IPS-NIHi7 (cell line): ENCODE results near the gene SATB1.

ENCODE experiments used
- DNase-seq: peaks from one replicate; pipeline ENCODE4 v3.0.0; 2012; ENCODE audit warnings: mixed read lengths; ENCODE audit errors: extremely low spot score

SATB1 gene

DNA sequence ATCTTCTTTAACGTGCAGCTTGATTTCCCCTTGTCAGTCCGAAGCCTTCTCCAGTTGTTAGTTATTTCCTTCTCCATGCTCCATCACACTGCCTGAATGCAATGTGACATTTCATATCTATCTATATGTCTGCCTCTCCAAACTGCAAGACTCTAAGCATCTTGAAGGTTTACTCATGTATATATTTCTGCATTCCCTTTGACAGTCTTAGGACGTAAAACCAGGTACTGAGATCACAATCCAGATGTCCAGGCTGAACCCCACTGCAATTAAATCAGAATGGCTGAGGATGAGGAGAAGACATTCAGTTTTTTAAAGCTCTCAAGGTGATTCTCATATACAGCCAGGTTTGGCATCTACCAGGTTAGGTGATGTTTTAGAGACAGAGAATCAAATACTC lies 6.1 kb upstream of the SATB1 start:
- DNase-seq: no peak

DNA sequence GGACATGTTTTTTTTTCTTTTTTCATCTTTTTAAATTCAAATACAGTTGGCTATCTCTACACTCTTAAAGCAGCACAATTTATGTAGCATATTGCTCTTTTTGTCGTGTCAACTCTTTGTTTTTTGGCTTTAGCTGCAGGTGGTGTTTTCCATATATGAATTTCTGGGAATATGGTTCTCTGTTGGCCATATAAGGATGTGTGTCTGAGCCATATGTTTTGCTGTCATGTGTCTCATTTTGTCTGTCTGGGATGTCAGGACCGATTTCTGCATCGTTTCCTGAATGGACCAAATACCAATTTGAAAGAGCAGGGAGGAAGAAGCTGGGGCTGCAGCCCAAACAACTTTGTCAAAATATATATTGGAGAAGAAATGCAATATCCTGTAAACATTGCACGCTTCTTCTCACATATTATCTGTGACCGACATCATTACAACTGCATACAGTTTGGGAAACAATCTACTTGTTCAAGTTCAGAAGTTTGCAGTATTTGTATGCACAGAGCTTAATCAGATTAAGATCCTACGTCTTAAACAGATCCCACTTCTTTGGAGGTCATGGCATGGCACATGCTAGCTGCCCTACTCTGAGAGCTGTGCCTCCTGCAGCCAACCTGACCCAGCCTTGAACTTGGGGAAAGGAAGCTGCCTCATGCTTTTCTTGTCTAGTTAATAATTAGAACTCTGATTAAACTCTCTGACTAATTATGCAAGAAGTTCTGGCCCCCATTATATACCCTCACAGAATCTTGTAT lies 4.0 kb upstream of the SATB1 start:
- DNase-seq: no peak

DNA sequence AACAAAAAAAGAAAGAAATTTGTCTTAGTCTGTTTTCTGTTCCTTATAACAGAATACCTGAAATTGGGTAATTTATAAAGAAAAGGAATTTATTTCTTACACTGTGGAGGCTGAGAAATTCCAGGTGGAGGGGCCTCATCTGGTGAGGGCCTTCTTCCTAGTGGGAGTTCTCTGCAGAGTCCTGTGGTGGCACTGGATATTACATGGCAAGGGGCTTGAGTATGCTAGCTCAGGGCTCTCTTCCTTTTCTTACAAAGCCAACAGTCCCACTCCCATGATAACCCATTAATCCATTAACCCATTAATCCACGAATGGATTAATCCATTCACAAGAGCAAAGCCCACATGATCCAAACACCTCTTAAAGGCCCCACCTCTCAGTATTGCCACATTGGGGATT lies 2.9 kb upstream of the SATB1 start:
- DNase-seq: no peak

DNA sequence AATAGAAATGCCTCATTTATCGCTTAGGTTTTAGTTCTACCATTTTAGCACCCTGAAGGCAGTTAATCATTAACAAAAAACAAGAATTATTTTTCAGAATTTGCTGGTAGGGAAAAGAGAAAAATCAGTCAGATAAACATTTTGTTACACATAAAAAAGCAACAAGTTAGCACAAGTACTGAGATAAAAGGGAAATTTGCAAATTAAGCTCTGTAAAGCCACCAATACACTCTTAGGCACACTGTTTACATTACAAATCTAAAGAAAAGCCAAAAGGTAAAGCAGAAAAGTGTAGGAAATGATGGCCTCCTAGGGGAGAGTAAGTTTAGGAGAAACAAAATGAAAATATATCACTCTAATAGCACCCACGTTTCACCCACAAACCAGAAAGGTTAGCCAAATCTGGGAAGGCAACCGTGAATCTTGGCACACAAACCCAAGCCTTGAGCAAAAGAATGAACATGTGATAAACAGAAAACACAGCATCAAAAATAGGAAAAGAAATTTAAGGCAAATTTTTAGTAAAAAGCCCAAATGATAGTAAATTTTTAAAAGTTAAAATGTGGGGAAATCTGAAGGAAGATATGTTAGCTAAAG lies 1.6 kb upstream of the SATB1 start:
- no peak for DNase-seq

DNA sequence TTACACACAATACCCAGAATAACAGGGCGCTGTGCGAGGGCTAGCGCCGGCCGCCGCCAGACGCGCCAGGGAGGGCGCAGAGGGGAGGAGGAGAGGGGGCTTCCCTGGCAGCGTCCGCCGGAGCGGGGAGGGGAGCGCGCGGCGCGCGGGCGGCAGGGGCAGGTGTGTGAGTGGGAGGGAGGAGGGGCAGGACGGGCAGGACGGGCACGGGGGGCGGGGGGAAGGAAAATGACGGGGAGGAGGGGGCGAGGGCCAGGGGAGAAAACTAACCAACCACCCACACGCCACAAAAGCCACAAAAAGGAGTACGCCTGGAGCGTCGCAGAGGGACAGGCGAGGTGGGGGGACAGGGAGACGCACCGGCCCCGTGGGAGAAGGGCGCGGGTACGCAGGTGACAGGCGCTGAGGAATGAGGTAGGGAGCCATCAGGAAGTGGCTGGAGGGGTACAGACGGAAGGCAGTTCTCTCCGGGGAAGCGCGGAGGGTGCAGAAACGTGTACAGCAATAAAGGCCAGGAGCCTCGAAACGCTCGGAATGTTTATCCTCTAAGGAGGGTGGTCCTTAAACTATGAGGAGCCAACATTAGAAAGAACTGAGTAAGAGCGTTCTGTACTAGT lies 610 bp upstream of the SATB1 start:
- peak; percentile 43 for DNase-seq

DNA sequence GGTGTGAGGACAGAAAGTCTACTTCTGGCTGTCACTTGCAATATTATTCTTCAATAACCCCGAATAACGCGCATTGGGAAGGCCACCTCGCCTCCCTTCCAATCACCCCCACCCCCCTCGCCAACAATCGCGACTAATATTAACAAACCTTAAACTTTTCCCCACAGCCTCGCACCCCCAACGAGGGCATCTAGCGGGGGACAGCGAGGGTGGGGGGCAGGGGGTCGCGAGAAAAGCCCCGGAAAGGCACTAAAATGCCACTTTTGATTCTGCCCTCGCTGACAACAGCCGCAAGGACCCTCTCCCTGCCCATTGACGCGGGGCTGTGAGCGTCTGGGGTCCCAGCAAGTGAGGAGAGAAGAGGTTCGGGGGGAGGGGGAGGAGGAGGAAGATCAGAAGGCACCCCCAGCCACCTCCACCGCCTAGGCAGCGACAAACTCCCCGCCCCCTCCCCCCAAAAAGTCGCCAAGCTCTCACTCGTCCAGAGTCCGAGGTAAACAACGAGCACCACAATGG lies 868 bp downstream of the SATB1 start:
- no peak for DNase-seq

DNA sequence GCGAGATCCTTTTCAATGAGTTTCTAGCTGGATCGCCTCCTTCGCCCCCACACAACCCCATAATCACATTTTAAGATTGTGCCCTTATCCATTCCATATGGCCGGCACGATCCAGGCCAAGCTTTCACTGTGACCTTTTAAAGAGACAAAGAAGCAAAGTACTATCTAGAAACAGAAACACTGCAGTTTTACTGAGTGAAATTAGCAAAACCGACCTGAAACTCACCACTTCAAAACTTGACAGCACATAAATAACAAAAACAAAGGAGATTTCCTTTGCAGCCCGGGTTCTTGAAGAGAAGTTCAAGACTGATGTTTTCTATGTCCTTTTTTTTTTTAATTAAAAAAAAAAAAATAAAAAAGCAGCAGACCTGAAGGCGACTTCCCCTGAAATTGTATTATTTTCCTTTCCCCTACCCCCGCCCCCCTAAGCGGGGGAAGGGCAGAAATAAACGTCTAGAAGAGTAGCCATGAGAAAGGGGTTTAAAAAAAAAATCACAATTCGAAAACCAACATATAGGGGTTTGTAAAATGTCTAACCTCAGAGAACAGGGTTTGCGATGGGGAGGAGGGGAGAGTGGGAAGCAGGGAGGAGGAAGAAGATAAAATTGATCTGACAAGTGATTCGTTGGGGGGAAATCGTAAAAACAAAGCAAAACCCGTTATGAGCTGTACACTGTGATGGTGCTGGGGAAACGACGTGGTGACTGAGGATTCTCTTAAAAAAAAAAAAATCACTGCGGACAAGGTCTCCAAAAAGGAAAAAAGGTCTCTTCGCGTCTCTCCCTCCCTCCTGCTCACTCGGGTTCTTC lies 1.5 kb downstream of the SATB1 start:
- DNase-seq: peak; percentile 26

DNA sequence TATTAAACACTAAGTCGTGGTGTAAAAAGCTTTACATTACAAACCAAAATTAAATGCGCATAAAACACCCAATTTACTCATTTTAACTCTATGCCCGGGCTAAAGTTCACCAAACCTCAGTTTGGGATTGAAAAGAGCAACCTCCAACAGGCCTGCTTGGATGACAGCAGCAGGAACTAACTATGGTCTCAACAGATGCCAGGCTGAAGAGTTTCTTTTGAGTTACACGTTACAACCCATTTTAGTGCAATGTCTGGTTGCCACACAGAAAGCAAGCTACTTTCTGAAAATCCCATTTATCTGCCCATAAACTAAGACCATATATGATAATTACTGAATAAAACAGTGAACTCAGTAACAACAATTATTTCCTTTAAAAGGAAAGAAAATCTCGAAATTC lies 2.2 kb downstream of the SATB1 start:
- DNase-seq: no peak

DNA sequence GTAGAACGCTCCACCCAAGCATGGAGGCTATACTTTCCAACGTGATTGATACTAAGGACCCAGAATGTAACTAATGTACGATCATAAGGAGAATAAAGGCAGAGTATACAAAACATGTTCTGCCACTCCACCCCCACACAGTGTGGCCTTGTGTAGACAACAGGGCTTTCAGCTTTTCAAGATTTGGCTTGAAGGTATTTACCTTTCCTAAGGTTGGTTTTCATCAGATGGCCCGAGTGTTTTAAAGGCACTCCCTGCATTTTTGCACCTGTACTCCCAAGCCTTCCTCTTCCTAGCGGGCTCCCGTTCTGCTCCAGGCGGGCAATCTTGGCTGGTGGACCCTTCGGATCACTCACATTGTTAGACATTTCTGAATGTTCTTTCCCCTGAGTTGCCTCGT lies 4.6 kb downstream of the SATB1 start:
- no peak for DNase-seq

DNA sequence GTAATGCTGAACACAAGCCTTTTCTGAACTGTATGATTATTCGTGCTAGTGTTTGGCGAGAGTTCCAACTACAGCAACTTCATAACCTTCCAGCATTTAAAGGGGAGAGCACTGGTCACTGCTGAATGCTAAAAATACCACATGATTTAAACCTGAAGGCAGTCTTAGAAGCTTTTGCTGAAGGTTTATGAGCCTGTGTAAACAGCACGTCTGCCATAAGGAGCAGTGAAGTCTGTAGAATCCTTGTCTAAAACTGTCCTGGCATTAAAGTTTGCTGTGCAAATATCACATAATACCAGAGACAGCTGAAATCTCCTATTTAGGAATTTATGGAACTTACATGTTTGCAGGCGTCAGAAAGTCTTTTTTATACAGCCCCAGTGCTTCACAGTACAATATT lies 5.9 kb downstream of the SATB1 start:
- no peak for DNase-seq

DNA sequence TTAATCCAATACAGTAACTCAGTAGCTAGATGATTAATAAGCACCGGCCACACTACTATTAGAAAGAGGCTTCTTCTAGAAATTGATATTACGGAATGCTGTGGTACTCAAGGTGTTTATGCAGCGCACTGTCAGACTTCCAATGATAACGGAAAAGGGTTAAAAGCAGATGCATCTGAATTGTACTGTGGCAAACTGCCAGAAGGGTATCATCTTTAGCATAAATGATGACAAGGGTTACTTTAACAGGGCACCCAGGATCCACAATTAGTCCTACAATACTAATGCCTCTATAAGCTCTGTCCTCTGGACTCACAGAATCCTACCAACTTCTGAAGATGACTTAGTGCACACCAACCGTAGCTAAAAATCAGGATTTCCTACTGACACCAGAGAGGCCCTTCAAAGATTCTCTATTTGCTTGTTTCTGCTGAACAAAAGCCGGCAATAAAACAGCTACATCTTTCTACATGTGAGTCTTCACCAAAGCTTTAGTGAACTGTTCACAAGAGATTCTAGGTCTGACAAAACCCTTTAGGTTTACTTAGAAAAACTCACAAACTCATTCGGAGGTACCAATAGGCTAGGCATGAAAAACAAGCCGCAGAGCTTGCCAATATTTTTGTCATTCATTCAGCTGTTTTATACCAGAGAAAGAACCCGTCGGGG lies 7.1 kb downstream of the SATB1 start:
- DNase-seq: no peak

DNA sequence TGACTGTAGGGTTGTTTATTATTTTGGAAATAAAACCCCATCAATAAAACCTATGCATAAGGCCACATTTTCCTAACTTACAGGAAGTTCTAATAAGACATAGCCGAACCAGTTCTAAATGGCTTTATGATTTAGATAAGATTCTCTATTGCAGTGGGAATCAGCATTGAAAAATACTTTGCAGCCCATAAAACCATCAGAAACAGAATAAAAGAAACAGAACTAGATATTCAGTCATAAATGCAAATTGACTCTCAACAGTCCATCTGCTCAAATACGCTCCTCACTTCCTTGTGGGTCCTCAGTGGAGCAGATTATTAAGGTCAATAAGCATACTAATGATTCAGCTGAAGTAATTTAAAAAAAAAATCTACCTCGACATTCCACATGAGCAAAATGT lies 8.8 kb downstream of the SATB1 start:
- DNase-seq: no peak

DNA sequence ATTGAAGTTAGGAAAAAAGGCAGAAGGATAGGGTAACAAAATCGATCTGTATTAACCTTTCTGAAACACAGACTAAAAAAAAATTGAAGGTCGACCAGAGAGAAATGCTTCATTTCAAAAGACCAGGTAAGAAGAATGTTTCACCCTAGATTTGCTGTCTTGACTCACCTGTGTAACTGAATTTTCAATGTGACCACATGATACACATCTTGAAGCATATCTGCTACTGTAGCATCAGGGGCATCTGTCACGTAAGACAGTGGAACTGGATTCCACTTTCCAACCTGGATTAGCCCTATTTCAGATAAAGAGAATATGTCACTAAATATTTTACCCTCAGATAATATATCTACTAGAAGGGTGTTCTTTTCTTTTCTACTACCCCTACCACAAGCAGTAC lies 9.3 kb downstream of the SATB1 start:
- DNase-seq: no peak

DNA sequence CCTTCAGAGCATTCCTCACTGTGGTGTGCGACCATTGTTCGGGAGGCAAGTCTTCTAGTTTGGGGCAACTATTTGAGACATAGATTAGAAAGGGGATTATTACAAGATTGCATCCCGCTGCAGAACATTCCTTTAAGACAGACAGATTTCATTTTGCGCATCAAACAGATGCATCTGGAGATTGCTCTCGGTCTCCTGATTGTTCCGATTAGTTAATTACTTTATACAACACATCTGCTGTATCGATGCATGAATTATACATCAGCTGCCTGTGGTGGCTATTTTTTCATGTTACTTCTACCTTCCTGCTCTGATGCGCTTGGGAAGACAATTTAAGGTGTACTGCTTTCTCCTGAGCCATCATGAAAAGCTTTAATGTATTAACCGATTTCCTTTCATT lies 10.0 kb downstream of the SATB1 start:
- no peak for DNase-seq

DNA sequence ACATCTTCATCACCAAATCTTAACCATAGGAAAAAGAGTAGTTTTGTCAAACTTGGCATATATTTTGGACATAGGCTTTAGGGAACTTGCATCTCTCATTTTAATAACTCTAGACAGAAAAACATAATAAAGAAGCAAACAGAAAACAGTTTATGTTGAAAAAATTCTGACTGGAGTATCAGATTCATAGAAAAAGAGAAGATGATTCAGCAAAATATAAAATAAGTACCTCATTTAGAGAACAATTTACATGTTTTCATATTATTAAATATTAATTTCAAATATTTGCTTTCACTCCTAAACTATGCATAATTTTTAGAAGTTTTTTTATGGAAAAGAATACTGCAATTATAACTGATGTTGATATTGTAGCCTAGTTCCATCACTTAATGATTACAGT lies 12.5 kb downstream of the SATB1 start:
- DNase-seq: no peak

DNA sequence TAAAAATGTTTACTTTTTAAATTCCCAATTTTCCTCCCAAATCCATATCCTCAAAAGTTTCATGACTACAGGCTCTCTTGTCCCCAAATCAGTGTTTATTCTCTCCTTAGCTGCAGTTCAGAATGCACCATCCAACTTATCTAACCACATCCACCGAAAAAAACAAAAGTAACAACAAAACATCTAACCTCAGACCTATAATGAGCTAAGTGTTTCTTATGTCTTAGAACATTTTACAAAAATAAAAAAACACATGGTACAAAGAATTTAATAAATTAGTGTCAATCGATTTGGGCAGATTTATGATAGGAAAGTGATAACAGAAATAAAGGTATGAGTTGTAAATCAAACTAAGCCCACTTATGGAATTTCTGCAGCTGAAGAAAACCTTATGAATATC lies 13.6 kb downstream of the SATB1 start:
- DNase-seq: no peak

DNA sequence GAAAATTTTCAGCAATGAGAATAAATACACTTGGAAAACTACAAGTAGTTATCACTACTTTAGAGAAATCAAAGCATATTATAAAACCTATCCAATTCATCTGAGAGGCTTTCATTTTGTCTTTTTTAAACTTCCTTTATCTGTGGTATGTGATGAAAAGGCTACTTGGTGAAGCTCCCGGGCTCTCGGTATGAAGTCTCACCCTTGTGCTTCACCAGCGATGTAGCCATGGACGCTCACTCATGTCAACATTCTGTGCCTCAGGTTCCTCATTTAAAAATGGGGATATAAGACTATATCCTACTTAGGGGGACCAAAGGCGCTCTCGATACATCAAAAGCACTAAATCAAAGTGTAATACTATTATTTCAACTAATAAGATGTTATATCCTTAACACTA lies 14.9 kb downstream of the SATB1 start:
- no peak for DNase-seq

DNA sequence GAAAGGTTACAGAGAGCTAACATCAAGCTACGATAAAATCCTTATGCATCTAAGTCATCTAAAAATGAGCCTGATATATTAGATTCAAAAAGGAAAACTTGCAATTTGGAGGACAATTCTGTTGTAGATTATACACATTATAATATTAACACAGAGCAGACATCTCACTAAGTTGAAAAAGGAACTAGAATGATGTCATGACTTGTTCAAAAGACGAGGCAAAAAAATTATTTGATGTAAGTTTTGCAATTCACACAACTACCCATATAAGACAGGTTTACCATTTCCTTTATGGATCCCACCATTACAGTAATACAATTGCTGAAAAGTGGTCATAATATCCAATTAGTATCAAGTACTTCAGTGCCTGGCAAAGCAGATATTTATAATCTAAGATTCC lies 15.9 kb downstream of the SATB1 start:
- no peak for DNase-seq

DNA sequence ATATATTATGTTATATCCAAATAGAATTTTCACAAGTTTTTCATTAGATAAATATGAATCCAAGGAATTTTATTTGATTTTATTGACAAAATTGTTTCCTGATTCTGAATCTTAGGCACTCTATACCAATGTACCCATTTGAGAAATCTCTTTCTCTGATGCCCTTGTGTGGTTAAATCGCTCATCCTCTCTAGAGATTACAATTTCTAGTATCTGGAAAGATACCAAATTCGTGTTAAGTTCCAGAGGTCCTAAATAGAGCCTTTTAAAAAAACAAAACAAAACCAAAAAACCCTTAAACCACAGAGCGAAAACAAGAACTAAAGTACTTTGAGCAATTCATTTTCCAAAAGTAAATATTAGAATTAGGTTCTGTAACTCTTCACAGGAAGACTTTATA lies 20.0 kb downstream of the SATB1 start:
- DNase-seq: no peak

DNA sequence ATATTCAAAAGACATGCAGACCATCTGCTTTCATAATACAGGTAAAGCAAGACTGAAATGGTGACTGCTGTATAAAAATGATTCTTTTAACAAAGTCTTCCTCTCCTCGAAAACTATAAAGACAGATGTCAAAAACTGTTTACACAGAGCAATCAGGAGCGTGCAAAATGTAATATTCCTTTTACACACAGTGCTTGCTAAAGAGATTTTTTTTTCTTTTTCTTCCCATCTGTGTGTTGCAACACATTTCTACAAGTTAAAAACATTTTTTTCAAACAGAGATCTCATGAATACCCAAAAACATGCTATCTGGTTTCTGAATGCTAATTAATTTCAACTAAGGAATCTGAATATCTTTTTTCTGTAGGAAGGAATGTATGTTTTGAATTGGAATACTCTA lies 22.1 kb downstream of the SATB1 start:
- DNase-seq: no peak

DNA sequence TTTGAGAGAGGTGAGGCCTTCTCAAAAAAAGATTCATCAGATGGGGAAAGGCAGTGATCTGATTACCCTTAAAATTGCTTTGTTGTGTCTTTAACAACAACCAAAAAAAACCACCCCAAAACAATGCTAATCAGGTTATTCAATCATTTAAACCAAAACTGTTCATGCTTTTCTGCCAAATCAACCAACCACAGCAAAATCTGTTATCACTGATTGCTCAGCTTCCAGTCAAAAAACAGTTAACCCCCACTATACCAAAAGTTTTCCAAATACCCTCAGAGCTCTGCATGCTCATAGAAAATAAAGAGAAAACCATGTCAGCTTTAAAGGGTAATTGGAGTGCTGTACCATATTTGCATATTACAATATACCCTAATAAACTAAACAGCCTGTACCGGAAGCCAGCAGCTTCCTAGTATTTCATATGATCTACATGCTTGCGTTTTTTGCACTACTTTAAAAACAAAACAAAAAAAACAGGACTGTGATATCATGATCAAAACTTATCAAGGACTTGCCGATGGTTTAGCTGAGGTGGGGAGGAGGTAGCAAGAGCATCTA lies 22.8 kb downstream of the SATB1 start:
- no peak for DNase-seq
